CD8-positive, alpha-beta memory T cell (primary cell): ENCODE data around the gene BTN3A1. TPM values are rescaled to one million over a fixed set of nuclear protein-coding genes. Genes with fewer than 3 reads are reported as not detected.

Source experiments
- CTCF ChIA-PET: fragments of 350-600 bp; sonication (Branson Sonifier 250); formaldehyde crosslinking; loops from one replicate; lab custom pipeline; 2021; ENCODE audit warnings: antibody characterized with exemption; lab: Charles Lee
- POLR2A ChIA-PET: fragments of 350-600 bp; sonication (Branson Sonifier 250); formaldehyde crosslinking; loops from one replicate; lab custom pipeline; 2021; ENCODE audit warnings: antibody characterized with exemption; lab: Charles Lee
- DNase-seq, 5 donors: peaks; one replicate each; pipeline versions ENCODE4 v3.0.0 to v3.0.0-alpha.2; 2020 to 2022; ENCODE audit warnings: mixed read lengths in 1 of 5
- H3K27ac ChIP-seq: one replicate; pipeline ENCODE4 v1.7.0; 2013; ENCODE audit warnings: low read depth, mild to moderate bottlenecking, low read length, moderate library complexity
- H3K27me3 ChIP-seq: 2 replicates; pipeline ENCODE4 v1.7.0; 2013; ENCODE audit warnings: low read length, mild to moderate bottlenecking; ENCODE audit not compliant: insufficient read depth, poor library complexity, severe bottlenecking
- H3K36me3 ChIP-seq: 2 replicates; pipeline ENCODE4 v1.7.0; 2013; ENCODE audit warnings: mild to moderate bottlenecking, low read length, moderate library complexity; ENCODE audit not compliant: insufficient read depth
- H3K4me1 ChIP-seq: 2 replicates; pipeline ENCODE4 v1.7.0; 2013; ENCODE audit warnings: mild to moderate bottlenecking, low read length, moderate library complexity; ENCODE audit not compliant: insufficient read depth
- H3K4me3 ChIP-seq: 2 replicates; pipeline ENCODE4 v1.7.0; 2013; ENCODE audit warnings: mild to moderate bottlenecking, low read length
- H3K9me3 ChIP-seq: 2 replicates; pipeline ENCODE4 v1.7.0; 2013; ENCODE audit warnings: mild to moderate bottlenecking, low read length
- H3K27ac Mint-ChIP-seq, 8 donors: one replicate each; pipeline ENCODE4 v1.8.0; 2020 to 2021; ENCODE audit warnings: mixed read lengths in 8 of 8, mild to moderate bottlenecking in 6 of 8, inconsistent platforms in 3 of 8, moderate library complexity in 3 of 8
- H3K27me3 Mint-ChIP-seq, 2 donors: one replicate each; pipeline ENCODE4 v1.8.0; 2020 to 2021; ENCODE audit warnings: mixed read lengths in 2 of 2, mild to moderate bottlenecking in 1 of 2, moderate library complexity in 1 of 2
- H3K36me3 Mint-ChIP-seq, 3 donors: one replicate each; pipeline ENCODE4 v1.8.0; 2020 to 2021; ENCODE audit warnings: mixed read lengths in 3 of 3, inconsistent platforms in 1 of 3, mild to moderate bottlenecking in 1 of 3
- H3K4me1 Mint-ChIP-seq, 3 donors: one replicate each; pipeline ENCODE4 v1.8.0; 2020 to 2021; ENCODE audit warnings: mixed read lengths in 3 of 3, inconsistent platforms in 1 of 3, mild to moderate bottlenecking in 1 of 3
- H3K4me3 Mint-ChIP-seq, 7 donors: one replicate each; pipeline ENCODE4 v1.8.0; 2020 to 2021; ENCODE audit warnings: mixed read lengths in 7 of 7, mild to moderate bottlenecking in 6 of 7, moderate library complexity in 4 of 7, inconsistent platforms in 2 of 7
- H3K9me3 Mint-ChIP-seq, 5 donors: one replicate each; pipeline ENCODE4 v1.8.0; 2020 to 2022; ENCODE audit warnings: mixed read lengths in 5 of 5, mild to moderate bottlenecking in 3 of 5, moderate library complexity in 2 of 5, inconsistent platforms in 1 of 5
- polyA plus RNA-seq: library from polyadenylated mRNA; unstranded; fragments of 300-500 nt; fragmentation: Illumina TruSeq; gene quantifications from one replicate; pipeline ENCODE4 v1.2.3, GENCODE V29; 2021
- total RNA-seq, 2 experiments: library from RNA; stranded (reverse); gene quantifications; one replicate each; pipeline ENCODE4 v1.2.3, GENCODE V29; 2021

The BTN3A1 gene
- total and polyA plus RNA-seq, 3 experiments from 2014 or later: 30.8 to 85.0 (median 31.5) TPM

- ChIA-PET CTCF (no interaction called here), POLR2A (no interaction called here)
- Histone ChIP-seq H3K9me3 (no peaks in the 10 kb centered on the region), H3K4me1 (no peaks in the 10 kb centered on the region), H3K27ac (no peak overlapping the region), H3K27me3 (no peaks in the 10 kb centered on the region), H3K4me3 (no peak overlapping the region), H3K36me3 (peaks cover 17% of the 10 kb centered on the region)
- no peaks in the 10 kb centered on the region for H3K9me3 Mint-ChIP-seq
- peaks cover 4 to 58% (median 21%) of the 10 kb centered on the region in 3 donors for H3K36me3 Mint-ChIP-seq
- peaks cover 5 to 21% (median 16%) of the 10 kb centered on the region in 3 donors for H3K4me1 Mint-ChIP-seq
- no peaks in the 10 kb centered on the region for H3K27me3 Mint-ChIP-seq
- H3K27ac Mint-ChIP-seq: no peak overlapping the region
- no peak for DNase-seq
- H3K4me3 Mint-ChIP-seq: no peak overlapping the region
These were observed 11.5 kb upstream of the BTN3A1 start for GRCh38 chr6:26390531-26390930.

GRCh38 chr6:26392932-26393636, 9.0 kb upstream of the BTN3A1 start:
- Mint-ChIP-seq H3K27me3 (no peaks in the 10 kb centered on the region), H3K9me3 (no peaks in the 10 kb centered on the region), H3K27ac (peak overlapping the region in 4 of 8 donors; percentile 21 to 62 (median 38)), H3K36me3 (peaks cover 4 to 51% (median 19%) of the 10 kb centered on the region in 3 donors), H3K4me3 (no peak overlapping the region), H3K4me1 (peaks cover 0 to 5% (median 0%) of the 10 kb centered on the region in 3 donors)
- ChIA-PET CTCF (interaction anchor here (0.9 kb wide), 1 partner anchor 144 kb away, joined by 3 read pairs; no protein-coding TSS in a partner anchor), POLR2A (no interaction called here)
- Histone ChIP-seq H3K36me3 (peaks cover 17% of the 10 kb centered on the region), H3K27ac (no peak overlapping the region), H3K4me3 (no peak overlapping the region), H3K9me3 (no peaks in the 10 kb centered on the region), H3K4me1 (no peaks in the 10 kb centered on the region), H3K27me3 (no peaks in the 10 kb centered on the region)
- no peak for DNase-seq

DNA sequence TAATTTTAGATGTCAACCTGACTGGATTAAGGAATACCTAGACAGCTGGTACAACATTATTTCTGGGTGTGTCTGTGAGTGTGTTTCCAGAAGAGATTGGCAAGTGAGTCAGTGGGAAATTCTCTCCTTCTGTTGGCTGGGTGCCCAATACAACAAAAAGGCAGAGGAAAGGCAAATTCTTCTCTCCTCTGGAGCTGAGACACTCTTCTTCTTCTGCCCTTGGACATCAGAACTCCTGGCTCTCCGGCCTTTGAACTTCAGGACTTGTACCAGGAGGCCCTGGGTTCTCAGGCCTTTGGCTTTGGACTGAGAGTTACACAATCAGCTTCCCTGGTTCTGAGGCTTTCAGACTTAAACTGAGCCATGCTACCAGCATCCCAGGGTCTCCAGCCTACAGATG, 7.8 kb upstream of the BTN3A1 start:
- Histone ChIP-seq H3K4me3 (no peak overlapping the region), H3K27me3 (no peaks in the 10 kb centered on the region), H3K9me3 (no peaks in the 10 kb centered on the region), H3K4me1 (no peaks in the 10 kb centered on the region), H3K36me3 (peaks cover 17% of the 10 kb centered on the region), H3K27ac (no peak overlapping the region)
- ChIA-PET CTCF (no interaction called here), POLR2A (no interaction called here)
- Mint-ChIP-seq H3K4me1 (no peaks in the 10 kb centered on the region), H3K9me3 (no peaks in the 10 kb centered on the region), H3K27me3 (no peaks in the 10 kb centered on the region), H3K4me3 (no peak overlapping the region), H3K36me3 (peaks cover 1 to 41% (median 15%) of the 10 kb centered on the region in 3 donors), H3K27ac (no peak overlapping the region)
- DNase-seq: no peak

- H3K36me3 Mint-ChIP-seq: peaks cover 0 to 17% (median 8%) of the 10 kb centered on the region in 3 donors
- H3K4me1 Mint-ChIP-seq: peaks cover 16 to 22% (median 19%) of the 10 kb centered on the region in 3 donors
- Histone ChIP-seq H3K4me1 (peaks cover 14% of the 10 kb centered on the region), H3K9me3 (no peaks in the 10 kb centered on the region), H3K27ac (no peak overlapping the region), H3K27me3 (no peaks in the 10 kb centered on the region), H3K4me3 (no peak overlapping the region), H3K36me3 (no peaks in the 10 kb centered on the region)
- H3K4me3 Mint-ChIP-seq: no peak overlapping the region
- CTCF ChIA-PET: no interaction called here
- peak overlapping the region in 1 of 8 donors; percentile 4 for H3K27ac Mint-ChIP-seq
- DNase-seq: no peak
- POLR2A ChIA-PET: no interaction called here
- H3K9me3 Mint-ChIP-seq: no peaks in the 10 kb centered on the region
- H3K27me3 Mint-ChIP-seq: no peaks in the 10 kb centered on the region
These were observed 3.5 kb upstream of the BTN3A1 start for GRCh38 chr6:26398555-26398954.

- ChIA-PET CTCF (no interaction called here), POLR2A (no interaction called here)
- Mint-ChIP-seq H3K9me3 (no peaks in the 10 kb centered on the region), H3K27me3 (no peaks in the 10 kb centered on the region), H3K4me1 (peaks cover 36 to 43% (median 39%) of the 10 kb centered on the region in 3 donors), H3K36me3 (peaks cover 9 to 36% (median 14%) of the 10 kb centered on the region in 3 donors), H3K27ac (peak overlapping the region in 7 of 8 donors; percentile 97 to 100 (median 99)), H3K4me3 (peak overlapping the region; percentile 75 to 99 (median 97))
- Histone ChIP-seq H3K9me3 (no peaks in the 10 kb centered on the region), H3K27ac (no peak overlapping the region), H3K4me3 (no peak overlapping the region), H3K27me3 (no peaks in the 10 kb centered on the region), H3K4me1 (peaks cover 35% of the 10 kb centered on the region), H3K36me3 (peaks cover 6% of the 10 kb centered on the region)
- DNase-seq: no peak
These were observed 1.4 kb upstream of the BTN3A1 start for GRCh38 chr6:26400626-26401025.

DNA sequence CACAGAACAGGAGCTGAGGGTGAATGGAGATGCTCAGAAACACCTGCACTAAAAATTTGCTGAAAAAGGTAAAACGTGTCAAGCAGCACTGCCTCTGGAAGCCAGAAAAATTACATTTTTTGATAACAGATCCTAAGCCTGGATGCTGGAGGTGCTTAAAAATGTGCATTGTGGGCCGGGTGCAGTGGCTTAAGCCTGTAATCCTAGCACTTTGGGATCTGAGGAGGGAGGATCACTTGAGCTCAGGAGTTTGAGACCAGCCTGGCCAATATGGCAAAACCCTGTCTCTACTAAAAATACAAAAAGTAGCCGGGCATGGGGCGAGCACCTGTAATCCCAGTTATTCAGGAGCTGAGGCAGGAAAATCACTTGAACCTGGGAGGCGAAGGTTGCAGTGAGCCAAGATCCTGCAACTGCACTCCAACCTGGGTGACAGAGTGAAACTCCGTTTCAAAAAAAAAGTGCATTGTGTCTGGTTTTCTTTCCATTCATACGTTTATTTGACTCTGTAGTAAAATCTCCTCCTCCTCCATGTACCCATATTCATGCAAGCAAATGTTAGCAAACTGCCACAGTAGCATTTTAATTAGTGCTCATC, 587 bp upstream of the BTN3A1 start:
- Mint-ChIP-seq H3K36me3 (peaks cover 12 to 44% (median 16%) of the 10 kb centered on the region in 3 donors), H3K27me3 (no peaks in the 10 kb centered on the region), H3K4me3 (peak overlapping the region; percentile 94 to 100 (median 97)), H3K9me3 (no peaks in the 10 kb centered on the region), H3K4me1 (peaks cover 43 to 51% (median 45%) of the 10 kb centered on the region in 3 donors), H3K27ac (peak overlapping the region; percentile 97 to 100 (median 100))
- peak overlapping the region; percentile 94 for H3K27ac ChIP-seq
- no peak for DNase-seq
- no peaks in the 10 kb centered on the region for H3K27me3 ChIP-seq
- peaks cover 39% of the 10 kb centered on the region for H3K4me1 ChIP-seq
- ChIA-PET CTCF (no interaction called here), POLR2A (no interaction called here)
- peak overlapping the region; percentile 95 for H3K4me3 ChIP-seq
- H3K36me3 ChIP-seq: peaks cover 9% of the 10 kb centered on the region
- H3K9me3 ChIP-seq: no peaks in the 10 kb centered on the region

DNA sequence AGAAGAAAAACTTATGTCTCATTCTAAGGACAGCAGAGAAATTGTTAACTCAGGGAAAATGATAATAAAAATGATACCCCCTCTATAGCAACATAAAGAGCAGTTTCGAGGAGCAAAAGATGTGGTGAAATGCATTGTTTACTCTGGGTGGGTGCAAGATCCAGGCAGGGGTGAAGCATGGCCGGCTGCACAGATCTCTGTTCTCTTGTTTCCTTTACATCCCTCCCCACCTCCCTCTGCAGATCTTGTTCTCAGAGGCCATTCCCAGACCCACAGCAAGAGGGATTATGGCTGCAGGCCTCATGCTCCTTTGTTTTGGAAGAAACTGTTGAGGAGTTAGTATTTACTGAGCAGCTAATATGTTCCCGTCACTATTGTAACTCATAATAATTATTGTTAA, 1.8 kb downstream of the BTN3A1 start:
- Mint-ChIP-seq H3K4me3 (peak overlapping the region; percentile 94 to 100 (median 97)), H3K27ac (peak overlapping the region; percentile 12 to 100 (median 94)), H3K9me3 (no peaks in the 10 kb centered on the region), H3K27me3 (no peaks in the 10 kb centered on the region), H3K4me1 (peaks cover 65 to 72% (median 65%) of the 10 kb centered on the region in 3 donors), H3K36me3 (peaks cover 16 to 66% (median 19%) of the 10 kb centered on the region in 3 donors)
- no peak for DNase-seq
- Histone ChIP-seq H3K36me3 (peaks cover 31% of the 10 kb centered on the region), H3K27ac (no peak overlapping the region), H3K9me3 (no peaks in the 10 kb centered on the region), H3K4me1 (peaks cover 61% of the 10 kb centered on the region), H3K27me3 (no peaks in the 10 kb centered on the region), H3K4me3 (peak overlapping the region; percentile 95)
- CTCF ChIA-PET: no interaction called here
- POLR2A ChIA-PET: no interaction called here

GRCh38 chr6:26404546-26404945, 2.5 kb downstream of the BTN3A1 start:
- peak overlapping the region; percentile 94 to 100 (median 97) for H3K4me3 Mint-ChIP-seq
- no peaks in the 10 kb centered on the region for H3K27me3 Mint-ChIP-seq
- peaks cover 65 to 72% (median 66%) of the 10 kb centered on the region in 3 donors for H3K4me1 Mint-ChIP-seq
- no peak for DNase-seq
- ChIA-PET CTCF (no interaction called here), POLR2A (no interaction called here)
- no peaks in the 10 kb centered on the region for H3K27me3 ChIP-seq
- H3K27ac ChIP-seq: no peak overlapping the region
- H3K36me3 Mint-ChIP-seq: peaks cover 16 to 72% (median 19%) of the 10 kb centered on the region in 3 donors
- peaks cover 36% of the 10 kb centered on the region for H3K36me3 ChIP-seq
- peak overlapping the region; percentile 25 to 100 (median 94) for H3K27ac Mint-ChIP-seq
- H3K4me1 ChIP-seq: peaks cover 61% of the 10 kb centered on the region
- H3K9me3 ChIP-seq: no peaks in the 10 kb centered on the region
- no peaks in the 10 kb centered on the region for H3K9me3 Mint-ChIP-seq
- peak overlapping the region; percentile 95 for H3K4me3 ChIP-seq
